Measurements from ENCODE around the gene MMUT.
"Not testable (repeated sequence)": the region's sequence is repeated elsewhere in the genome, so short reads cannot be mapped to it uniquely, and the experiment has no call there.

Gene MMUT

DNA sequence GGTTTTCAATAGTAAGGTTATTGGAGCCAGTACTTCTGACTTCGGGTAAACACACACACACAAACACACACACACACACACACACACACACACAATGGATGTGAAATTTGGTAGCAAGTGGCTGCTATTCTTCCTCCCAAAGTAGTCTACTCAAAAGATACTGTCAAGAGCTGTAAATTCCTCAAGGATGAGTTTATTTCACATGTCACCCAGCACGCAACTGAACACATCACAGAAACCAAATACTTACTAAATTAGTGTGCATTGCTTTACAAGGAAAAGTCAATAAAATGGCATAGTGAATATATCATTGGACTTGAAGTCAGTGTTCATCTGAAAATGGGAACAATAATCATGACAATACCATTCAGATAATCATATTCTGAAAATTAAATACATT is 32.9 kb downstream of the MMUT start:
- in situ Hi-C loops (cut with MboI; ENCODE audit: low sequenced_read_pairs), result no loop called here

DNA sequence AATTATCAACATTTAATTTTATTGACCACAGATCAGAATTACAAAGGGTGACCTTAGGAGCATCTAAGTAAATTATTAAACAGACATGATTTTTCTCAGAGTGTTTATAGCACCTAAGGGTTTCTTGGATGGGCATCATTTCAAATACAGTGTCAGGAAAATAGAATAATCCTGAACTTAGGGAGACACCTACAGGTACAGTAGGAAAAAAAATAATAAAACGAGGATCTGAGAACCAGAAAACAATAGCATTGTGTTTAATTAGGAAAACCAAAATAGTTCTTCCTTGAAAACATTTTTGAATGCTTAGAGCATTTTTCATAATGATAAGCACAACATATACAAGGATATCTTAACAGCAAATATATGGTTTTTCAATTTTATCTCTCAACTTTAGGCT is 39.2 kb downstream of the MMUT start:
- in situ Hi-C loops (cut with MboI; ENCODE audit: low sequenced_read_pairs), result no loop called here

DNA sequence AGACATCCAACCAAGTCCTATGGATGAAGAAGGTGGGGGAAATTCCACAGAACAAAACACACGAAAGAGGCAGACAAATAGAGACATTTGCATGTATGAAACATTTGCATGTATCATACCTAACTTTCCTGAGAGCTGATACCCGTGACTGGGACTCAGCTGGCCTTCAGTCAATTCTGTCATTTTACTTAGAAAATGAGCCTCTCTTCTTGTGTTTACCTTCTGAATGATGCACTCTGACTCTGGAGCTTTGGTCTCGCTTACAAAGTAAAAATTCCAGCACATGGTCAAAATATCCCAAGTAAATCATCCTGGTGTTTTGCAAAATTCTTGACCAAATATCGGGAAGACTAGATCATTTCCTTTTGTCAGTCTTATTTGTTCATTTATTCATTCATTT is 46.9 kb downstream of the MMUT start:
- in situ Hi-C loops (cut with MboI; ENCODE audit: low sequenced_read_pairs), result no loop called here

DNA sequence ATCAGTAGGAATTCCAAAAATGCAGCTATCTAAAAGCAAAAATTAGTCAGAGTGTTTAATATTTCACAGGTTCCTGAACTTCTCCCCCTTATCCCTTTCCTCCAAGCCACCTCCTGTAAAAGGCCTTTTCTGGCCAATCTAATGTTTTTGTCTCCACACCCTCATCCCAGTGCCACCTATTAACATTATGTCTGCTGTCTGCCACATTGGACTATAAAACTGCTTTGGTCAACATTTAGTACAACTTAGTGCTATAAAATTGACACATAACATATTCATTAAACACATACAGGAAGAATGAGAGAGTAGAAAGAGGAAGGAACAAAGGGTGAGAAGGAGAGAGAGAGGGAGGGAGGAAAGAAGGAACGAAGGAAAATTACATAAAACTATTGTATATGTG is 47.7 kb downstream of the MMUT start:
- in situ Hi-C loops (cut with MboI; ENCODE audit: low sequenced_read_pairs), result no loop called here

DNA sequence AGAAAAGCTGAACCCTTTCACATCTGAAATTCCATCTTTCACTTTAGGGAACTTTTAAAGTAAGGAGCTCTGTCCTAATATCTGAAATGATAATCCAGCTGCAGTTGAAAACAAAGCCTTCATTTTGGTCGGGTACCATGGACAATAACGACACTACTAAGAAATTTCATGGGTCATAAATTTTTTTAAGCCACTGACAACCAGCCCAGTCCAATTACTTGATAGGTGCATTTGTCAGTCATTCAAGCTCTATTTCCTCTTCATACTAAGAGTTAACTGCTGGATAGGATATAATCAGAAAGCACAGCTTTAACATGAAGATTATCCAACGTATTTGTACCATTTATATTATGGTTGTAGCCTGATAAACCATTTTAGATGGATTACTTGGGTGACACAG is 52.5 kb downstream of the MMUT start:
- in situ Hi-C loops (cut with MboI; ENCODE audit: low sequenced_read_pairs), result no loop called here

DNA sequence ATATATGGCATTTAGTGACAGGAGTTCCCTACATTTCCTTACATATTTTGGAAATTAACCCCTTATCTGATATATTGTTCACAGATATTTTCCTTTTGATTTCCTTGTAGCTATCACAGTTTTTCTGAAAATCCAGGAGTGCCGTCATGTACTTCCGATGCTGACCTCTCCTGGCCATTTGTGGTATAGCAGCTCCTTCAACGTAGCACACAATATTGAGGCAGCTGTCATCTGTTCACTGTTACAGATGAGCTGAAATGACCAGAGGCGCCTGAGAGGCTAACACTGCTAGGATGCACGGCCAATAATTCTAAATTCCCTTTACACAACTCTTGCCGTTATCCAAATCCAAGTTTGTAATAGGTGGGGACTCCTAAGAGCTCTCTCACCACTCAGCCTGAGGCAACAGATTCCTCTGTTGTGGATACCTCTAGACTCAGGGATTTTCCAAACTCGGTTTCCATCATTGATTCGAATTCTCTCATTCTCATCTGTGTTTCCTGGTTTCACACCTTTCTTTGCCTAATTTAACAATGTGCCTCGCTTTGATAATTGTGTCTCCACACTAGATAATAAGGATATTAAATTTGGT is 53.0 kb downstream of the MMUT start:
- in situ Hi-C loops (cut with MboI; ENCODE audit: low sequenced_read_pairs), result no loop called here

DNA sequence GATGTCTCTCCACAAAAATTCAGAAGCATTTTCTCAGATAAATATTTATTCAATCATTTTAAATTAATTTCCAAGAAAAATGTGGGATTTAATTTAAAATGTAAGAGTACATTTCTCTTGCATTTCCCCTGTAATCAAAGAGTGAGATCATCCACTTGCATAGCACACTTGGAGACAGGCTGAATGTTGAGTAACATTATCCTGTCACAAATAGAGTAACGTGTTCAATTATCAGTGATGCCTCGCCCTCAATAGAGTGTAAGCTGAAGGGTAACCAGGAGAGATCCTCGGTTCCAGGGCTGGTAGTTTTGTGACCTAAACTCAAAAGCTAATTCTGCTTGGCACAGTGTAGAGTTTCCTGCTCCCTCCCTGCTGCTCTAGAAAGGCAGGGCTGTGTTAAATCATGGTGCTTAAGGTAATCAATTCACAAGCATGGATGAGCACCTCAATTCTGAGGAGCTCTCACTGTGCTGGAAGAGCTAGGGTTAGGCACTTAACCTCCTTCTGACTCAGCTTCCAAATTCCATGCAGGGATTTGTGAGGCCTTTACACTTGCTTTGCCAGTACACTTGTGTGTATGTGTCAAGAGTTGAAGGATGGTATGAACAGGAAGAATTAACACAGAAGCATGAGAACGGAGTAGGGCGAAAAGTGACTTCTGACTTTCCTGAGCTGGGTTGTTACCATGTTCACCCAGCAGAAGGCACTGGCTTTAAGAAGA is 56.6 kb downstream of the MMUT start:
- in situ Hi-C loops (cut with MboI; ENCODE audit: low sequenced_read_pairs), result no loop called here

DNA sequence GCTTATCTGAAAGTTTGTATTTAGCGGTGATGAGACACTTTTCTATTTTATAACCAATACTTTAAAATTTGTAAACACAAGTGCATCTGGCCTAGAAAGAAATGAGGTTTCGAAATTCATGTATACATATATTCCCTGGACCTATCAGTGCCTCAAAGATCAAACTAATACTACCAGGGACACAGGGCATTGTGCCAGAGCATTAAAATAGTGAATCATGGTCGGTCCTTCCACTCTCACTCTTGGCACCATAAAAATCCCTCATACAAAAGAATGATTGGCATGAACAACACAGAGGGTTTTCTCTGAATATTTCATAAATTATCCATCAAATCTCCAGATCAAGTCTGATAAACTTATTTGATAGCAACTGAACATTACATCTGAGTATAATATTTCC is 62.0 kb downstream of the MMUT start:
- in situ Hi-C loops (cut with MboI; ENCODE audit: low sequenced_read_pairs), result no loop called here

DNA sequence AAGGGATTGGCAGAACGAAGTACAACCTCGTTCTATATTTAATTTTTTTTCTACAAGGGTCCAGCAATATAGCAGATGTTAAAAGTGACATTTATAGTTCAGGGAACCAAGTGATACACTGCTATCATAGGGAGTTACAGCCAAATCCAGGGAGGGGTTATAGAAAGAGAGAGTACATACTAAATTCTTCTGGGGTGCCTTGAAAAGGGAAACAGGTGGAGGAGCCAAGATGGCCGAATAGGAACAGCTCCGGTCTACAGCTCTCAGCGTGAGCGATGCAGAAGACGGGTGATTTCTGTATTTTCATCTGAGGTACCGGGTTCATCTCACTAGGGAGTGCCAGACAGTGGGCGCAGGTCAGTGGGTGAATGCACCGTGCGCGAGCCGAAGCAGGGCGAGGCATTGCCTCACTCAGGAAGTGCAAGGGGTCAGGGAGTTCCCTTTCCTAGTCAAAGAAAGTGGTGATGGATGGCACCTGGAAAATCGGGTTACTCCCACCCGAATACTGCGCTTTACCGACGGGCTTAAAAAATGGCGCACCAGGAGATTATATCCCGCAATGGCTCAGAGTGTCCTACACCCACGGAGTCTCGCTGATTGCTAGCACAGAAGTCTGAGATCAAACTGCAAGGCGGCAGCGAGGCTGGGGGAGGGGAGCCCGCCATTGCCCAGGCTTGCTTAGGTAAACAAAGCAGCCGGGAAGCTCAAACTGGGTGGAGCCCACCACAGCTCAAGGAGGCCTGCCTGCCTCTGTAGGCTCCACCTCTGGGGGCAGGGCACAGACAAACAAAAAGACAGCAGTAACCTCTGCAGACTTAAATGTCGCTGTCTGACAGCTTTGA is 76.2 kb downstream of the MMUT start:
- in situ Hi-C loops (cut with MboI; ENCODE audit: low sequenced_read_pairs), result not testable (repeated sequence)

DNA sequence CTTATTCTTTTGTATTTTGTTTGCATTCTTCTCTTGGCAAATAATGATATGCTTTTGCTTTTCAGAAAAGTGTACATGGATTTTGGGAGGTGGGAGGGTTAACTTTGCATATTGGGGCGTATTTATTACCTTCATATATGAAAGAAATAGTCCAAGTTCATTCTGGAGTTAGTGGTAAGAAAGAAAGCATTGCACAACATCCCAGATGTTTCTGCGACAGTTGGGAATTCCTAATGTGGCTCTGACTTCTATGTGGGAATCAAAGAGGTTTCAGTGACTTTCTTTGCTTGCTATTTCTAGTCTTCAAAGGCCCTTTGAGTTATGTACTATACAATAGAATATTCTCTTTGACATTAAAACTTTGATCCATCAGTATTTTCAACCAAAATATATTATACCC is 78.1 kb downstream of the MMUT start:
- in situ Hi-C loops (cut with MboI; ENCODE audit: low sequenced_read_pairs), result no loop called here

All from HL-60/S4 treated with phorbol 12-myristate 13-acetate at 8.2 ng/mL for 4 days and 3 days (cell line).